HepG2 (cell line): Measurements from ENCODE around the gene TEAD1. TPM values are rescaled to one million over a fixed set of nuclear protein-coding genes. Genes with fewer than 3 reads are reported as not detected.

Experiments used
- ATAC-seq: fragments of 200-7000 bp; cut with Tn5 transposase; 3 replicates; pipeline ENCODE4 v1.9.1; 2020; ENCODE audit warnings: mild to moderate bottlenecking, moderate library complexity
- BruUV-seq: library from RNA; stranded (reverse); fragments of 400-500 nt; replicated peaks from 2 replicates; lab custom pipeline; 2021; lab: Mats Ljungman, UMichigan
- CTCF ChIA-PET: fragments of 300-600 bp; formaldehyde crosslinking; extraction: SDS; loops from one replicate; lab custom pipeline; 2021; ENCODE audit warnings: low total read pairs, inconsistent platforms, low intra/inter-chr PET ratio; lab: Yijun Ruan, JAX
- POLR2A ChIA-PET: fragments of 350-600 bp; sonication (Branson Sonifier 250); formaldehyde crosslinking; loops from one replicate; lab custom pipeline; 2020; ENCODE audit warnings: antibody characterized with exemption, inconsistent platforms; lab: Yijun Ruan, JAX
- DNase-seq: peaks from one replicate; pipeline ENCODE4 v3.0.0-alpha.2; 2015; ENCODE audit warnings: low spot score
- FAIRE-seq: peaks from 3 replicates; lab custom pipeline; 2011; peaks lifted over from hg19 to GRCh38; lab: Jason Lieb, UNC
- H2AFZ ChIP-seq: one replicate; pipeline ENCODE4 v1.6.1; 2011; ENCODE audit warnings: low read length, inconsistent platforms
- H3K27ac ChIP-seq: fragments of 300-600 bp; 3 replicates; pipeline ENCODE4 v1.8.0; 2011; ENCODE audit warnings: mixed run types, mild to moderate bottlenecking, mixed read lengths, low read length, inconsistent platforms; ENCODE audit not compliant: insufficient read depth; ENCODE audit errors: extremely low read length
- H3K27me3 ChIP-seq, 2 experiments: fragments of 200-600 bp in 1 of 2; 2 replicates in 1 of 2; 3 replicates in 1 of 2; pipeline versions ENCODE4 v1.6.0 to v1.8.0; 2011; ENCODE audit warnings: low read length in 2 of 2, mild to moderate bottlenecking in 2 of 2, moderate library complexity in 2 of 2, inconsistent platforms in 1 of 2; ENCODE audit not compliant: insufficient read depth in 2 of 2, control insufficient read depth in 1 of 2
- H3K36me3 ChIP-seq, 2 experiments: fragments of 200-600 bp in 1 of 2; replicated peaks in 1 of 2; 2 replicates in 1 of 2; 3 replicates in 1 of 2; pipeline versions ENCODE4 v1.5.1 to v1.8.0; 2011; ENCODE audit warnings: low read length in 2 of 2, inconsistent platforms in 1 of 2; ENCODE audit not compliant: insufficient read depth in 2 of 2, control insufficient read depth in 1 of 2
- H3K4me1 ChIP-seq: 2 replicates; pipeline ENCODE4 v1.5.1; 2012; ENCODE audit warnings: low read length, inconsistent platforms; ENCODE audit not compliant: insufficient read depth
- H3K4me2 ChIP-seq: 2 replicates; pipeline ENCODE4 v1.6.0; 2011; ENCODE audit warnings: low read depth, low read length, inconsistent platforms
- H3K4me3 ChIP-seq, 3 experiments: fragments of 200-600 bp in 1 of 3; sonication (generic), shearing (Covaris generic) in 1 of 3; replicated peaks in 1 of 3; 2 replicates each; pipeline ENCODE4 v1.5.1; 2011 to 2016; ENCODE audit warnings: low read length in 3 of 3, inconsistent platforms in 2 of 3, low read depth in 2 of 3, mild to moderate bottlenecking in 2 of 3, control low read depth in 1 of 3, mixed read lengths in 1 of 3; ENCODE audit not compliant: insufficient read depth in 1 of 3
- H3K79me2 ChIP-seq: one replicate; pipeline ENCODE4 v1.6.1; 2011; ENCODE audit warnings: low read length, inconsistent platforms; ENCODE audit not compliant: insufficient read depth
- H3K9ac ChIP-seq: 2 replicates; pipeline ENCODE4 v1.6.0; 2011; ENCODE audit warnings: mild to moderate bottlenecking, low read depth, low read length, inconsistent platforms; ENCODE audit not compliant: insufficient read depth
- H3K9me3 ChIP-seq: 2 replicates; pipeline ENCODE4 v1.5.1; 2012; ENCODE audit warnings: mild to moderate bottlenecking, low read length
- H4K20me1 ChIP-seq: 2 replicates; pipeline ENCODE4 v1.6.0; 2011; ENCODE audit warnings: inconsistent platforms, mild to moderate bottlenecking, low read length, moderate library complexity; ENCODE audit not compliant: insufficient read depth
- ATAD3A ChIP-seq: sonication (generic); formaldehyde crosslinking; IDR thresholded peaks from 2 replicates; pipeline ENCODE4 v1.4.0; 2020; ENCODE audit warnings: missing genetic modification reagents
- BORCS8-MEF2B ChIP-seq: sonication (generic); formaldehyde crosslinking; IDR thresholded peaks from 2 replicates; pipeline ENCODE4 v1.8.0; 2022; ENCODE audit warnings: mild to moderate bottlenecking, missing genetic modification reagents
- FOSL1 ChIP-seq: sonication (generic); formaldehyde crosslinking; IDR thresholded peaks from 2 replicates; pipeline ENCODE4 v1.9.0; 2021; ENCODE audit warnings: missing genetic modification reagents, borderline replicate concordance
- HINFP ChIP-seq: sonication (generic); formaldehyde crosslinking; IDR thresholded peaks from 2 replicates; pipeline ENCODE4 v1.4.0; 2020; ENCODE audit warnings: low read depth, mild to moderate bottlenecking, missing genetic modification reagents
- JUNB ChIP-seq: sonication (generic); formaldehyde crosslinking; IDR thresholded peaks from 2 replicates; pipeline ENCODE4 v1.8.0; 2022; ENCODE audit warnings: missing genetic modification reagents, mild to moderate bottlenecking, borderline replicate concordance
- MIER2 ChIP-seq: IDR thresholded peaks from 2 replicates; pipeline ENCODE4 v1.6.1; 2016; ENCODE audit warnings: missing biosample characterization, missing genetic modification reagents
- MTA1 ChIP-seq: sonication (generic); formaldehyde crosslinking; IDR thresholded peaks from 2 replicates; pipeline ENCODE4 v1.4.0; 2020; ENCODE audit warnings: missing genetic modification reagents, mild to moderate bottlenecking, borderline replicate concordance
- NFKB2 ChIP-seq: sonication (generic); formaldehyde crosslinking; IDR thresholded peaks from 2 replicates; pipeline ENCODE4 v1.4.0; 2020; ENCODE audit warnings: missing genetic modification reagents, borderline replicate concordance
- NR3C1 ChIP-seq: sonication (generic); formaldehyde crosslinking; IDR thresholded peaks from 2 replicates; pipeline ENCODE4 v1.4.0; 2020; ENCODE audit warnings: missing genetic modification reagents
- RXRB ChIP-seq: IDR thresholded peaks from 2 replicates; pipeline ENCODE4 v1.6.1; 2016; ENCODE audit warnings: borderline replicate concordance, missing genetic modification reagents, missing compliant biosample characterization
- SMYD3 ChIP-seq: sonication (generic); formaldehyde crosslinking; IDR thresholded peaks from 2 replicates; pipeline ENCODE4 v1.8.1; 2023; ENCODE audit warnings: mild to moderate bottlenecking, missing genetic modification reagents
- STAG1 ChIP-seq: sonication (generic); formaldehyde crosslinking; IDR thresholded peaks from 2 replicates; pipeline ENCODE4 v1.4.0; 2020; ENCODE audit warnings: missing genetic modification reagents
- TCF7L2 ChIP-seq: IDR thresholded peaks from 2 replicates; pipeline ENCODE4 v1.6.1; 2011; ENCODE audit warnings: mild to moderate bottlenecking, low read depth, low read length, moderate library complexity
- TEF ChIP-seq: sonication (generic); formaldehyde crosslinking; IDR thresholded peaks from 2 replicates; pipeline ENCODE4 v1.5.0; 2020; ENCODE audit warnings: missing genetic modification reagents
- ZMYM4 ChIP-seq: sonication (generic); formaldehyde crosslinking; IDR thresholded peaks from 2 replicates; pipeline ENCODE4 v1.8.1; 2023; ENCODE audit warnings: mild to moderate bottlenecking, missing genetic modification reagents
- ZNF230 ChIP-seq: sonication (generic); formaldehyde crosslinking; IDR thresholded peaks from 2 replicates; pipeline ENCODE4 v1.4.0; 2020; ENCODE audit warnings: mild to moderate bottlenecking, missing genetic modification reagents
- ZNF343 ChIP-seq: sonication (generic); formaldehyde crosslinking; IDR thresholded peaks from 2 replicates; pipeline ENCODE4 v1.4.0; 2020; ENCODE audit warnings: mild to moderate bottlenecking, missing genetic modification reagents
- ZNF570 ChIP-seq: sonication (generic); formaldehyde crosslinking; IDR thresholded peaks from 2 replicates; pipeline ENCODE4 v1.4.0; 2020; ENCODE audit warnings: mild to moderate bottlenecking, missing genetic modification reagents, borderline replicate concordance
- ZNF772 ChIP-seq: sonication (generic); formaldehyde crosslinking; IDR thresholded peaks from 2 replicates; pipeline ENCODE4 v1.5.0; 2020; ENCODE audit warnings: mild to moderate bottlenecking, missing genetic modification reagents
- WGBS: methylation state at CpG from one replicate; pipeline ENCODE4 v1.1.6; 2017; ENCODE audit warnings: low lambda C conversion rate; 5-methylcytosine and 5-hydroxymethylcytosine counted together
- in situ Hi-C: cut with HindIII; loops from 2 replicates; pipeline ENCODE4 v1.10.0; 2017; ENCODE audit warnings: low pct_unique_long_range_greater_than_20kb; ENCODE audit not compliant: extremely low pct_ligation_motif_present
- intact Hi-C: fragments of 100-400 bp; cut with micrococcal nuclease; formaldehyde crosslinking; loops from one replicate; pipeline ENCODE4 v1.10.0; 2022; ENCODE audit not compliant: unreplicated experiment
- polyA plus RNA-seq, 8 experiments: library from polyadenylated mRNA; depleted of rRNA in 3 of 8; stranded (reverse) in 7 of 8; unstranded in 1 of 8; fragments of >200 nt; fragmentation: Illumina TruSeq in 4 of 8; extraction: Trizol in 4 of 8; gene quantifications; 2 replicates each; pipeline versions ENCODE4 v1.2.1 to v1.2.3, GENCODE V29; 2011 to 2016; ENCODE audit warnings: low read depth in 4 of 8, missing spikeins in 1 of 8, mixed read lengths in 1 of 8; ENCODE audit not compliant: insufficient read depth in 1 of 8
- total RNA-seq, 5 experiments: library from RNA; depleted of rRNA; stranded (reverse); fragments of >200 nt; fragmentation: Illumina TruSeq; extraction: Trizol; gene quantifications; 2 replicates each; pipeline ENCODE4 v1.2.3, GENCODE V29; 2016; ENCODE audit warnings: low read depth in 1 of 5

TEAD1 gene
- total and polyA plus RNA-seq, 2 of the 13 experiments (the other 11 are each of a cell fraction or from before 2014, with no cell fraction given) = 20.1 to 30.5 TPM

- H3K4me2 ChIP-seq = no peak overlapping the region
- no peaks in the 10 kb centered on the region for H3K9me3 ChIP-seq
- no peaks in the 10 kb centered on the region for H4K20me1 ChIP-seq
- intact Hi-C loops (no loop called here), in situ Hi-C loops (no loop called here)
- no peaks in the 10 kb centered on the region for H3K79me2 ChIP-seq
- BruUV-seq = no TSS peak
- H3K27ac ChIP-seq = no peak overlapping the region
- no peaks in the 10 kb centered on the region for H3K36me3 ChIP-seq
- ATAC-seq (no peak), FAIRE-seq (no peak), DNase-seq (no peak)
- 40% methylated on average over 1 of the region's 1 CpG for WGBS
- ChIA-PET CTCF (no interaction called here), POLR2A (no interaction called here)
- no peak for TF ChIP-seq BORCS8-MEF2B
- TF ChIP-seq ZNF230 (CRISPR knock-in tag) = no peak
- H3K27me3 ChIP-seq = peaks cover 0 to 6% of the 10 kb centered on the region in 2 experiments; a peak in 1 of 5 replicates
- H2AFZ ChIP-seq = no peak overlapping the region
- no peak overlapping the region for H3K9ac ChIP-seq
- peaks cover 34% of the 10 kb centered on the region for H3K4me1 ChIP-seq
- no peak overlapping the region for H3K4me3 ChIP-seq
Observed at GRCh38 chr11:12667646-12668045, 6.6 kb upstream of the TEAD1 start.

- no peak for FAIRE-seq
- Histone ChIP-seq H3K4me1 (peaks cover 35% of the 10 kb centered on the region), H3K9ac (no peak overlapping the region), H3K36me3 (no peaks in the 10 kb centered on the region), H3K27me3 (peaks cover 0 to 6% of the 10 kb centered on the region in 2 experiments; a peak in 1 of 5 replicates), H3K4me3 (no peak overlapping the region), H3K9me3 (no peaks in the 10 kb centered on the region), H2AFZ (no peak overlapping the region), H4K20me1 (no peaks in the 10 kb centered on the region), H3K79me2 (no peaks in the 10 kb centered on the region), H3K27ac (no peak overlapping the region), H3K4me2 (no peak overlapping the region)
- in situ Hi-C loops (no loop called here), intact Hi-C loops (no loop called here)
- 3% methylated on average over 2 of the region's 2 CpGs for WGBS
- no TSS peak for BruUV-seq
- no peak for ATAC-seq
- ChIA-PET POLR2A (no interaction called here), CTCF (no interaction called here)
- DNase-seq = no peak
- TF ChIP-seq NFKB2 (CRISPR knock-in tag) (no peak), RXRB (CRISPR knock-in tag) (no peak), NR3C1 (CRISPR knock-in tag) (no peak), SMYD3 (CRISPR knock-in tag) (no peak), FOSL1 (CRISPR knock-in tag) (no peak), JUNB (CRISPR knock-in tag) (no peak), ZMYM4 (no peak), ZNF570 (no peak), TEF (no peak), ZNF772 (CRISPR knock-in tag) (no peak), TCF7L2 (no peak), MIER2 (CRISPR knock-in tag) (no peak), STAG1 (CRISPR knock-in tag) (no peak), MTA1 (CRISPR knock-in tag) (no peak), HINFP (CRISPR knock-in tag) (no peak), ZNF343 (CRISPR knock-in tag) (no peak), ATAD3A (CRISPR knock-in tag) (no peak)
Observed at GRCh38 chr11:12668166-12668565, 6.1 kb upstream of the TEAD1 start.
